ENCODE data around the gene RUNX2. TPM values are rescaled to one million over a fixed set of nuclear protein-coding genes. Genes with fewer than 3 reads are reported as not detected.
A peak's percentile ranks its signal among the peaks of the same experiment; 100 is the strongest.

Gene RUNX2
- total and polyA plus RNA-seq, 8 donors: 0.80 to 18.7 (median 2.7) TPM; not detected in 1

GRCh38 chr6:45415788-45416518 lies 87.8 kb downstream of the RUNX2 start:
- H3K4me1 ChIP-seq: peaks cover 7 to 20% (median 19%) of the 10 kb centered on the region in 4 donors
- H3K27me3 ChIP-seq: peaks cover 3 to 58% (median 17%) of the 10 kb centered on the region in 3 donors
- H3K4me3 ChIP-seq: no peak overlapping the region
- TF ChIP-seq EP300 (IDR thresholded peaks at IDR 0.05) (no peak), POLR2AphosphoS5 (IDR thresholded peaks at IDR 0.05) (no peak), POLR2A (IDR thresholded peaks at IDR 0.05) (no peak)
- TF ChIP-seq, protein P1, sequence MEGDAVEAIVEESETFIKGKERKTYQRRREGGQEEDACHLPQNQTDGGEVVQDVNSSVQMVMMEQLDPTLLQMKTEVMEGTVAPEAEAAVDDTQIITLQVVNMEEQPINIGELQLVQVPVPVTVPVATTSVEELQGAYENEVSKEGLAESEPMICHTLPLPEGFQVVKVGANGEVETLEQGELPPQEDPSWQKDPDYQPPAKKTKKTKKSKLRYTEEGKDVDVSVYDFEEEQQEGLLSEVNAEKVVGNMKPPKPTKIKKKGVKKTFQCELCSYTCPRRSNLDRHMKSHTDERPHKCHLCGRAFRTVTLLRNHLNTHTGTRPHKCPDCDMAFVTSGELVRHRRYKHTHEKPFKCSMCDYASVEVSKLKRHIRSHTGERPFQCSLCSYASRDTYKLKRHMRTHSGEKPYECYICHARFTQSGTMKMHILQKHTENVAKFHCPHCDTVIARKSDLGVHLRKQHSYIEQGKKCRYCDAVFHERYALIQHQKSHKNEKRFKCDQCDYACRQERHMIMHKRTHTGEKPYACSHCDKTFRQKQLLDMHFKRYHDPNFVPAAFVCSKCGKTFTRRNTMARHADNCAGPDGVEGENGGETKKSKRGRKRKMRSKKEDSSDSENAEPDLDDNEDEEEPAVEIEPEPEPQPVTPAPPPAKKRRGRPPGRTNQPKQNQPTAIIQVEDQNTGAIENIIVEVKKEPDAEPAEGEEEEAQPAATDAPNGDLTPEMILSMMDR (IDR thresholded peaks at IDR 0.05): no peak
- H3K27ac ChIP-seq: no peak overlapping the region
- no peaks in the 10 kb centered on the region for H3K36me3 ChIP-seq
- WGBS, 5 donors: 59 to 69% (median 62%) methylated on average over 3 of the region's 3 CpGs
- DNase-seq: no peak
- intact Hi-C loops (cut with DNase I; ENCODE audit: low total_unique reads): no loop called here
- H3K9me3 ChIP-seq: no peaks in the 10 kb centered on the region

DNA sequence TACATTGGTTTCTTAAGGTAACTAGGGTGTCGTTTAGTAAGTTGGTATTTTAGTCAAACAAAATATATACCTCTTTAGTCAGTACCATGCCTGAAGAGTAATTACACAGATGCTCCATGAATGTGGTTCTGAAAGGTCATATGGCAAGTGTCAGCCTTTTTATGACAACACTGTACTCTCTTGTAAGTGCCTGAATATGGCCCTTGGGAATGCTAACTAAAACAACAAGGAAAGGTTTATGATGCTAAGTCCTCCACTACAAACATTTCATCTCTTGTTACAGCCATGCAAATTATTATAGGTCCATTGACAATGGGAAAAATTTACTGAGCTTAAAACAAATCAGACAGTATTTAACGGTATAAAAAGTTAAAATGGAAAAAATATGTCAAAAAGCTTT lies 88.6 kb downstream of the RUNX2 start:
- 64 to 82% (median 80%) methylated on average over 2 of the region's 2 CpGs for WGBS, 5 donors
- no peak overlapping the region for H3K4me3 ChIP-seq
- peaks cover 13 to 27% (median 26%) of the 10 kb centered on the region in 4 donors for H3K4me1 ChIP-seq
- no peaks in the 10 kb centered on the region for H3K36me3 ChIP-seq
- TF ChIP-seq, protein P1 (IDR thresholded peaks at IDR 0.05): no peak
- no peak for TF ChIP-seq POLR2AphosphoS5 (IDR thresholded peaks at IDR 0.05)
- no peak for TF ChIP-seq EP300 (IDR thresholded peaks at IDR 0.05)
- TF ChIP-seq POLR2A (IDR thresholded peaks at IDR 0.05): no peak
- intact Hi-C loops (cut with DNase I; ENCODE audit: low total_unique reads): no loop called here
- H3K27ac ChIP-seq: no peak overlapping the region
- no peak for DNase-seq
- H3K27me3 ChIP-seq: peaks cover 3 to 65% (median 25%) of the 10 kb centered on the region in 3 donors
- H3K9me3 ChIP-seq: no peaks in the 10 kb centered on the region

DNA sequence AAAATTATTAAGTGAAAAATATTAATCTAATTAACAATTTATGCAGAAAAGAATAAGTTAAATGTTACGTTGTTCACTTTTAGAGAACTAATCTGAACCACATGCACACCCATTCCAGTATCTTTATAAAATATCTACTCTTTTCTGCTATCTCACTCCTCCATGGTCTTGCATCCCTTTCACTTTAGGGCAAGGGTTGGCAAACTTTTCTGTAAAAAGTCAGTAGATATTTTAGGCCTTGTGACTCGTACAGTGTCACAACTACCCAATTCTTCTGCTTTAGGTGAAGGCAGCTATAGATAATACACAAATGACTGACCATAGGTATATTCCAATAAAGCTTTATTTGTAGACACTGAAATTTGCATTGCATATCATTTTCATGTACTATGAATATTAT lies 89.3 kb downstream of the RUNX2 start:
- Histone ChIP-seq H3K36me3 (no peaks in the 10 kb centered on the region), H3K4me3 (no peak overlapping the region), H3K9me3 (no peaks in the 10 kb centered on the region), H3K27me3 (peaks cover 3 to 73% (median 29%) of the 10 kb centered on the region in 3 donors), H3K4me1 (peaks cover 16 to 32% (median 32%) of the 10 kb centered on the region in 4 donors), H3K27ac (no peak overlapping the region)
- DNase-seq: no peak
- no peak for TF ChIP-seq POLR2AphosphoS5 (IDR thresholded peaks at IDR 0.05)
- TF ChIP-seq EP300 (IDR thresholded peaks at IDR 0.05): no peak
- no peak for TF ChIP-seq POLR2A (IDR thresholded peaks at IDR 0.05)
- intact Hi-C loops (cut with DNase I; ENCODE audit: low total_unique reads): no loop called here
- 80 to 95% (median 91%) methylated on average over 2 of the region's 2 CpGs for WGBS, 5 donors

DNA sequence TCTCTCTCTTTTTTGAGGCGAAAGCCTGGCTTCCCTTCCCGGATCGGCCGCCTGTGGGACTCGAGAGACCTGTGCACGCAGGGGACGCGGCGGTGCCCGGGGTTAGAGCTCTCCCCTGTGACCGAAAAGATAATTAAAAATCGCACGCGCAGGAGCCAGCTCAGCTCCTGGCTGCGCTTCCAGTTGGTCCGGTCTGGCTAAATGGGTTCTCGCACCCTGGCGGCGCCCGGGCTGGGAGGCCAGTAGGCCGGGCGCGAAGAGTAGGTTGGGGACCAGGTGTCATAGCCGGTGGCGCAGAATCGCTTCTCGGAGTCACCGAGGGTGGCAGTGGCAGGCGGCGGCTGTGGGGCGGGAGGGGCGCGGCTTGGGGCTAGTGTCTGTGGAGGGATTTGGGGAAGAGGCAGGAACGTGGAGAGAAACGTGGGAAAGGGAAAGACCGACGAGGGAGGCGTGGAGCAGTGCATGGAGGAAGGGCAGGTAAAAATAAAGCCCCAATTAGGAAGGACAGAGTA lies 91.5 kb downstream of the RUNX2 start:
- TF ChIP-seq POLR2A (IDR thresholded peaks at IDR 0.05): no peak
- TF ChIP-seq EP300 (IDR thresholded peaks at IDR 0.05): no peak
- no peak for TF ChIP-seq POLR2AphosphoS5 (IDR thresholded peaks at IDR 0.05)
- TF ChIP-seq, protein P1 (IDR thresholded peaks at IDR 0.05): peak in 2 of 7 experiments; percentile 17 to 36
- intact Hi-C loops (cut with DNase I; ENCODE audit: low total_unique reads): no loop called here
- Histone ChIP-seq H3K27me3 (peaks cover 3 to 95% (median 49%) of the 10 kb centered on the region in 3 donors), H3K9me3 (no peaks in the 10 kb centered on the region), H3K4me3 (peak overlapping the region; percentile 29 to 73 (median 63)), H3K36me3 (no peaks in the 10 kb centered on the region), H3K4me1 (peaks cover 32 to 51% (median 48%) of the 10 kb centered on the region in 4 donors), H3K27ac (peak overlapping the region in 4 of 5 donors; percentile 12 to 83 (median 50))
- WGBS, 5 donors: 2 to 4% (median 3%) methylated on average over 30 to 38 of the region's 38 CpGs
- DNase-seq: peak; percentile 66 to 83

Measured in stomach (tissue), 9 donors.